Panc1 (cell line): ENCODE data around the gene RCCD1. TPM values are rescaled to one million over a fixed set of nuclear protein-coding genes. Genes with fewer than 3 reads are reported as not detected.
A peak's percentile ranks its signal among the peaks of the same experiment; 100 is the strongest.

Source experiments
- ATAC-seq: fragments of 200-7000 bp; cut with Tn5 transposase; 2 replicates; pipeline ENCODE4 v1.9.1; 2020; ENCODE audit warnings: mild to moderate bottlenecking, moderate library complexity
- BruUV-seq: library from RNA; stranded (reverse); fragments of 400-500 nt; replicated peaks from 2 replicates; lab custom pipeline; 2021; lab: Mats Ljungman, UMichigan
- CTCF ChIA-PET: fragments of 300-600 bp; sonication (Branson Sonifier 250); formaldehyde crosslinking; loops from one replicate; lab custom pipeline; 2022; ENCODE audit warnings: antibody characterized with exemption; lab: Charles Lee
- POLR2A ChIA-PET: fragments of 300-600 bp; sonication (Branson Sonifier 250); formaldehyde crosslinking; loops from one replicate; lab custom pipeline; 2022; ENCODE audit warnings: antibody characterized with exemption; lab: Charles Lee
- DNase-seq: peaks from one replicate; pipeline ENCODE4 v3.0.0-alpha.2; 2010; ENCODE audit warnings: low read depth, low spot score
- H3K27ac ChIP-seq: 2 replicates; pipeline ENCODE4 v1.5.1; 2011; ENCODE audit warnings: mild to moderate bottlenecking, low read length, inconsistent platforms
- H3K27me3 ChIP-seq: fragments of 200-500 bp; sonication (Bioruptor generic); 2 replicates; pipeline ENCODE4 v1.6.0; 2014; ENCODE audit warnings: low read length, inconsistent platforms; ENCODE audit not compliant: control insufficient read depth, insufficient read depth
- H3K36me3 ChIP-seq: fragments of 200-500 bp; sonication (Bioruptor generic); 2 replicates; pipeline ENCODE4 v1.5.1; 2014; ENCODE audit warnings: inconsistent platforms, mild to moderate bottlenecking, low read length, moderate library complexity; ENCODE audit not compliant: control insufficient read depth, insufficient read depth
- H3K4me1 ChIP-seq: 2 replicates; pipeline ENCODE4 v1.5.1; 2011; ENCODE audit warnings: inconsistent platforms, mild to moderate bottlenecking, low read length, moderate library complexity; ENCODE audit not compliant: control insufficient read depth, insufficient read depth
- H3K4me3 ChIP-seq, 2 experiments: 2 replicates each; pipeline ENCODE4 v1.5.1; 2011 to 2012; ENCODE audit warnings: low read depth in 2 of 2, low read length in 2 of 2, mild to moderate bottlenecking in 2 of 2, inconsistent platforms in 1 of 2, moderate library complexity in 1 of 2
- H3K9me3 ChIP-seq: fragments of 200-500 bp; sonication (Bioruptor generic); 2 replicates; pipeline ENCODE4 v1.5.1; 2014; ENCODE audit warnings: low read depth, mild to moderate bottlenecking, inconsistent platforms, low read length, moderate library complexity; ENCODE audit not compliant: control insufficient read depth, insufficient read depth
- POLR2AphosphoS5 ChIP-seq: IDR thresholded peaks from 2 replicates; pipeline ENCODE4 v1.6.1; 2012; ENCODE audit warnings: mild to moderate bottlenecking, low read depth, low read length, moderate library complexity
- SIN3A ChIP-seq: IDR thresholded peaks from 2 replicates; pipeline ENCODE4 v1.6.1; 2012; ENCODE audit warnings: low read depth, mild to moderate bottlenecking, low read length, moderate library complexity, borderline replicate concordance; ENCODE audit not compliant: insufficient read depth
- TCF7L2 ChIP-seq: IDR thresholded peaks from 2 replicates; pipeline ENCODE4 v1.6.1; 2011; ENCODE audit warnings: mild to moderate bottlenecking, low read depth, low read length, inconsistent platforms
- in situ Hi-C: cut with HindIII; loops from 2 replicates; pipeline ENCODE4 v1.10.0; 2016; ENCODE audit warnings: low sequenced_read_pairs, low pct_unique_long_range_greater_than_20kb
- intact Hi-C: fragments of 100-400 bp; cut with micrococcal nuclease; formaldehyde crosslinking; loops from one replicate; pipeline ENCODE4 v1.10.0; 2022; ENCODE audit not compliant: unreplicated experiment
- total RNA-seq: library from RNA; stranded (reverse); gene quantifications from one replicate; pipeline ENCODE4 v1.2.1, GENCODE V29; 2021; ENCODE audit not compliant: unreplicated experiment
- TF ChIP-seq, protein P1 (sequence below): fragments of 450-650 bp; IDR thresholded peaks from 2 replicates; pipeline ENCODE4 v1.5.1; 2017; ENCODE audit warnings: mild to moderate bottlenecking
- TF ChIP-seq, protein P2 (sequence below), 2 experiments: IDR thresholded peaks; 2 replicates each; pipeline ENCODE4 v1.6.1; 2011 to 2012; ENCODE audit warnings: low read depth in 2 of 2, control low read depth in 1 of 2, low read length in 1 of 2, mild to moderate bottlenecking in 1 of 2, moderate library complexity in 1 of 2; ENCODE audit not compliant: insufficient read depth in 1 of 2

The RCCD1 gene
- total RNA-seq, 1 experiment from 2014 or later: 23.6 TPM

DNA sequence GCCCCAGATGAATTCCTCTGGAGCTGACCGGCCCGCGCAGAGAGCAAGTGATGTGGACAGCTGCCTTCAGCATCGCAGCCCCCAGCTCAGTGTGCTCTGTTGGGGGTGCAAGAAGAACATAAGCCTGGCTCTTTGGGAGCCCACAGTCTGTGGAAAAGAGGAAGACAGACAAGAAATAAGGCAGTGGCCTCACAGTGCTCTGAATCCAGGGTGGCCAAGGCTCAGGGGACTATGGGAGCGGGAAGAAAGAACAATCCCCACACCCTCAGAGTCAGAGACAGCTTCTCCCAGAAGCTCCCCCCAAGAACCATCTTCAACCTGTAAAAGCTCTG lies 22.1 kb upstream of the RCCD1 start:
- peaks cover 2% of the 10 kb centered on the region; the same call in 1 of the 2 replicates for H3K36me3 ChIP-seq
- no peak for TF ChIP-seq POLR2AphosphoS5
- TF ChIP-seq, protein P1, sequence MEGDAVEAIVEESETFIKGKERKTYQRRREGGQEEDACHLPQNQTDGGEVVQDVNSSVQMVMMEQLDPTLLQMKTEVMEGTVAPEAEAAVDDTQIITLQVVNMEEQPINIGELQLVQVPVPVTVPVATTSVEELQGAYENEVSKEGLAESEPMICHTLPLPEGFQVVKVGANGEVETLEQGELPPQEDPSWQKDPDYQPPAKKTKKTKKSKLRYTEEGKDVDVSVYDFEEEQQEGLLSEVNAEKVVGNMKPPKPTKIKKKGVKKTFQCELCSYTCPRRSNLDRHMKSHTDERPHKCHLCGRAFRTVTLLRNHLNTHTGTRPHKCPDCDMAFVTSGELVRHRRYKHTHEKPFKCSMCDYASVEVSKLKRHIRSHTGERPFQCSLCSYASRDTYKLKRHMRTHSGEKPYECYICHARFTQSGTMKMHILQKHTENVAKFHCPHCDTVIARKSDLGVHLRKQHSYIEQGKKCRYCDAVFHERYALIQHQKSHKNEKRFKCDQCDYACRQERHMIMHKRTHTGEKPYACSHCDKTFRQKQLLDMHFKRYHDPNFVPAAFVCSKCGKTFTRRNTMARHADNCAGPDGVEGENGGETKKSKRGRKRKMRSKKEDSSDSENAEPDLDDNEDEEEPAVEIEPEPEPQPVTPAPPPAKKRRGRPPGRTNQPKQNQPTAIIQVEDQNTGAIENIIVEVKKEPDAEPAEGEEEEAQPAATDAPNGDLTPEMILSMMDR: peak; percentile 40
- intact Hi-C loops (no loop called here), in situ Hi-C loops (no loop called here)
- H3K27ac ChIP-seq: peak overlapping the region; percentile 20; the same call in 1 of the 2 replicates
- no peaks in the 10 kb centered on the region for H3K27me3 ChIP-seq
- H3K4me1 ChIP-seq: peaks cover 29% of the 10 kb centered on the region
- H3K9me3 ChIP-seq: no peaks in the 10 kb centered on the region
- POLR2A ChIA-PET: interaction anchor here (0.6 kb wide), 1 partner anchor 16 kb away, joined by 4 read pairs; no protein-coding TSS in a partner anchor
- ATAC-seq: no peak
- BruUV-seq: no TSS peak
- H3K4me3 ChIP-seq: peak overlapping the region; percentile 76 to 78; a peak in 3 of 4 replicates
- CTCF ChIA-PET: interaction anchor here (0.5 to 3.1 kb wide), 8 partner anchors 10 to 285 kb away, joined by 3 to 16 read pairs (median 4); partner anchors contain the start of genes FES and MAN2A2
- no peak for DNase-seq

DNA sequence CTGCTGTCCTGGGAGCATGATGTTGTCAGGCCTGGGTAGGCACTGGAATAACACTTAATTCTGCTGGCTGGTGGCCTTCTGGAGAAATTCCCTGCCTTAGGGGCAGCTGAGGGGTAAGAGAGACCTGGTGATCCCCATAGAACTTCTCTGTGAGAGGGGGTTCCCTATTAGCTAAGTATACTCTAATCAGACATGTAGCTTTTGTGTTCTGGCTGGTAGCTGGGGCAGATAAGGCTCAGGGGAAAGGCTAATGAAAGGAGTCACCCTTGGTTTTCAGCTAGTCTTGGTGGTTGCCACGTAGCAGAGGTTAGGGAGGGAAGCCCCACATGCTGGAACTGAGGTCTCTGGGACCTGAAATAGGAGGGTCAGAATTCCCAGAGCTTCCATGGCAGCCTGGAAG lies 21.4 kb upstream of the RCCD1 start:
- H3K4me1 ChIP-seq: peaks cover 29% of the 10 kb centered on the region
- no peak overlapping the region for H3K4me3 ChIP-seq
- BruUV-seq: no TSS peak
- peaks cover 2% of the 10 kb centered on the region; the same call in 1 of the 2 replicates for H3K36me3 ChIP-seq
- no peaks in the 10 kb centered on the region for H3K9me3 ChIP-seq
- in situ Hi-C loops: no loop called here
- TF ChIP-seq, protein P1: no peak
- no peak for TF ChIP-seq POLR2AphosphoS5
- TF ChIP-seq, protein P2, sequence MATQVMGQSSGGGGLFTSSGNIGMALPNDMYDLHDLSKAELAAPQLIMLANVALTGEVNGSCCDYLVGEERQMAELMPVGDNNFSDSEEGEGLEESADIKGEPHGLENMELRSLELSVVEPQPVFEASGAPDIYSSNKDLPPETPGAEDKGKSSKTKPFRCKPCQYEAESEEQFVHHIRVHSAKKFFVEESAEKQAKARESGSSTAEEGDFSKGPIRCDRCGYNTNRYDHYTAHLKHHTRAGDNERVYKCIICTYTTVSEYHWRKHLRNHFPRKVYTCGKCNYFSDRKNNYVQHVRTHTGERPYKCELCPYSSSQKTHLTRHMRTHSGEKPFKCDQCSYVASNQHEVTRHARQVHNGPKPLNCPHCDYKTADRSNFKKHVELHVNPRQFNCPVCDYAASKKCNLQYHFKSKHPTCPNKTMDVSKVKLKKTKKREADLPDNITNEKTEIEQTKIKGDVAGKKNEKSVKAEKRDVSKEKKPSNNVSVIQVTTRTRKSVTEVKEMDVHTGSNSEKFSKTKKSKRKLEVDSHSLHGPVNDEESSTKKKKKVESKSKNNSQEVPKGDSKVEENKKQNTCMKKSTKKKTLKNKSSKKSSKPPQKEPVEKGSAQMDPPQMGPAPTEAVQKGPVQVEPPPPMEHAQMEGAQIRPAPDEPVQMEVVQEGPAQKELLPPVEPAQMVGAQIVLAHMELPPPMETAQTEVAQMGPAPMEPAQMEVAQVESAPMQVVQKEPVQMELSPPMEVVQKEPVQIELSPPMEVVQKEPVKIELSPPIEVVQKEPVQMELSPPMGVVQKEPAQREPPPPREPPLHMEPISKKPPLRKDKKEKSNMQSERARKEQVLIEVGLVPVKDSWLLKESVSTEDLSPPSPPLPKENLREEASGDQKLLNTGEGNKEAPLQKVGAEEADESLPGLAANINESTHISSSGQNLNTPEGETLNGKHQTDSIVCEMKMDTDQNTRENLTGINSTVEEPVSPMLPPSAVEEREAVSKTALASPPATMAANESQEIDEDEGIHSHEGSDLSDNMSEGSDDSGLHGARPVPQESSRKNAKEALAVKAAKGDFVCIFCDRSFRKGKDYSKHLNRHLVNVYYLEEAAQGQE (IDR thresholded peaks at IDR 0.05; ENCODE audit: insufficient read depth in 1 of 2, low read depth in 2 of 2, low read length in 1 of 2): no peak
- no peak for TF ChIP-seq TCF7L2
- no peak for TF ChIP-seq SIN3A
- DNase-seq (no peak), ATAC-seq (no peak)
- H3K27ac ChIP-seq: no peak overlapping the region
- intact Hi-C loops: no loop called here
- H3K27me3 ChIP-seq: no peaks in the 10 kb centered on the region
- ChIA-PET CTCF (interaction anchor here (0.6 to 3.1 kb wide), 5 partner anchors 9 to 367 kb away, joined by 3 to 16 read pairs (median 6); partner anchors contain the start of genes FES and MAN2A2), POLR2A (no interaction called here)
